HG03159 (cell line): ENCODE measurements around the gene SPINK4.

Experiments
- ATAC-seq: cut with Tn5 transposase; IDR thresholded peaks from one replicate; pipeline ENCODE4 v1.9.1; 2021; ENCODE audit warnings: mild to moderate bottlenecking, moderate library complexity; ENCODE audit not compliant: unreplicated experiment

Gene SPINK4

GRCh38 chr9:33229359-33230114 lies 10.4 kb upstream of the SPINK4 start:
- no peak for ATAC-seq

- no peak for ATAC-seq
These were observed 9.0 kb upstream of the SPINK4 start for GRCh38 chr9:33230756-33231622.

GRCh38 chr9:33231623-33231942 lies 8.4 kb upstream of the SPINK4 start:
- ATAC-seq: no peak

GRCh38 chr9:33232815-33233214 lies 7.2 kb upstream of the SPINK4 start:
- ATAC-seq: no peak

- no peak for ATAC-seq
These were observed 6.2 kb upstream of the SPINK4 start for GRCh38 chr9:33233626-33234342.

- ATAC-seq: no peak
These were observed 5.2 kb upstream of the SPINK4 start for GRCh38 chr9:33234511-33235467.

- ATAC-seq: no peak
These were observed 3.4 kb upstream of the SPINK4 start for GRCh38 chr9:33236571-33236970.

- no peak for ATAC-seq
These were observed 1.3 kb downstream of the SPINK4 start for GRCh38 chr9:33241298-33241697.

- ATAC-seq: no peak
These were observed 2.7 kb downstream of the SPINK4 start for GRCh38 chr9:33242609-33243134.

GRCh38 chr9:33244137-33244784 lies 4.3 kb downstream of the SPINK4 start:
- ATAC-seq: no peak

GRCh38 chr9:33245341-33245740 lies 5.4 kb downstream of the SPINK4 start:
- ATAC-seq: no peak

GRCh38 chr9:33246269-33246860 lies 6.4 kb downstream of the SPINK4 start:
- ATAC-seq: no peak

- ATAC-seq: no peak
These were observed 8.6 kb downstream of the SPINK4 start for GRCh38 chr9:33248606-33249005.

GRCh38 chr9:33249087-33249658 lies 9.2 kb downstream of the SPINK4 start:
- peak; percentile 44 for ATAC-seq

- ATAC-seq: no peak
These were observed 10.0 kb downstream of the SPINK4 start for GRCh38 chr9:33249983-33250382.

GRCh38 chr9:33250458-33250995 lies 10.6 kb downstream of the SPINK4 start:
- ATAC-seq: no peak

GRCh38 chr9:33254211-33254610 lies 14.2 kb downstream of the SPINK4 start:
- ATAC-seq: no peak

- no peak for ATAC-seq
These were observed 15.0 kb downstream of the SPINK4 start for GRCh38 chr9:33255014-33255413.

- ATAC-seq: no peak
These were observed 15.5 kb downstream of the SPINK4 start for GRCh38 chr9:33255471-33255870.
